Body of pancreas (tissue), 4 donors: ENCODE measurements around the gene DPP8. TPM values are rescaled to one million over a fixed set of nuclear protein-coding genes. Genes with fewer than 3 reads are reported as not detected.
"Not testable (repeated sequence)": the region's sequence is repeated elsewhere in the genome, so short reads cannot be mapped to it uniquely, and the experiment has no call there.

Experiments
- ATAC-seq: fragments of 150-250 bp; one replicate; pipeline ENCODE4 v1.9.1; 2016
- DNase-seq, 4 donors: peaks; one replicate each; pipeline ENCODE4 v3.0.0-alpha.2; 2019
- H3K27ac ChIP-seq, 4 donors: fragments of 200-600 bp; sonication (generic); 1 replicate in 3 of 4; 2 replicates in 1 of 4; pipeline versions ENCODE4 v1.5.1 to v1.6.1; 2016 to 2019; ENCODE audit warnings: mild to moderate bottlenecking in 1 of 4, mixed read lengths in 1 of 4, moderate library complexity in 1 of 4
- H3K27me3 ChIP-seq, 2 donors: fragments of 200-600 bp; sonication (generic); one replicate each; pipeline ENCODE4 v1.6.0; 2016; ENCODE audit warnings: mild to moderate bottlenecking in 1 of 2
- H3K36me3 ChIP-seq, 2 donors: fragments of 200-600 bp; sonication (generic); replicated peaks in 1 of 2; 2 replicates each; pipeline ENCODE4 v1.5.1; 2016; ENCODE audit warnings: low read depth in 2 of 2; ENCODE audit not compliant: insufficient read depth in 1 of 2
- H3K4me1 ChIP-seq: fragments of 200-600 bp; sonication (generic); one replicate; pipeline ENCODE4 v1.6.0; 2016
- H3K4me3 ChIP-seq, 2 donors: fragments of 200-600 bp; sonication (generic); 1 replicate in 1 of 2; 2 replicates in 1 of 2; pipeline ENCODE4 v1.5.1; 2016 to 2019
- H3K9me3 ChIP-seq, 3 donors: fragments of 200-600 bp; sonication (generic); 1 replicate in 2 of 3; 2 replicates in 1 of 3; pipeline ENCODE4 v1.5.1; 2016
- CTCF ChIP-seq, 7 experiments: fragments of 450-650 bp in 4 of 7; fragments of 200-600 bp in 3 of 7; sonication (generic) in 3 of 7; IDR thresholded peaks; one replicate each; pipeline ENCODE4 v1.5.1; 2016 to 2019; ENCODE audit warnings: antibody characterized with exemption in 7 of 7
- POLR2A ChIP-seq, 3 donors: fragments of 450-650 bp; IDR thresholded peaks; one replicate each; pipeline ENCODE4 v1.6.1; 2016; ENCODE audit warnings: antibody characterized with exemption in 3 of 3, mild to moderate bottlenecking in 2 of 3
- WGBS, 2 donors: methylation state at CpG; one replicate each; pipeline ENCODE4 v1.1.5; 2017; 5-methylcytosine and 5-hydroxymethylcytosine counted together
- intact Hi-C: fragments of 100-400 bp; cut with DNase I; formaldehyde crosslinking; loops from one replicate; pipeline ENCODE4 v1.15.1; 2023
- total RNA-seq, 2 donors: library from RNA; depleted of rRNA; stranded (reverse); fragments of >200 nt; gene quantifications; one replicate each; pipeline ENCODE4 v1.1.0, GENCODE V29; 2016

The DPP8 gene
- total RNA-seq, 2 donors from 2014 or later = 13.0 to 27.4 TPM

- Histone ChIP-seq H3K27ac (no peak overlapping the region), H3K27me3 (no peaks in the 10 kb centered on the region), H3K9me3 (no peaks in the 10 kb centered on the region), H3K4me3 (no peak overlapping the region), H3K4me1 (peaks cover 16% of the 10 kb centered on the region), H3K36me3 (no peaks in the 10 kb centered on the region)
- TF ChIP-seq CTCF (IDR thresholded peaks at IDR 0.05) (no peak), POLR2A (IDR thresholded peaks at IDR 0.05) (no peak)
- no peak for DNase-seq
- no peak for ATAC-seq
- intact Hi-C loops = no loop called here
- 71% methylated on average over 2 of the region's 2 CpGs; no CpG with 5 or more reads in 1 of the 2 donors for WGBS, 2 donors
Measured at GRCh38 chr15:65399997-65400396, 117.5 kb downstream of the DPP8 start.

GRCh38 chr15:65399001-65399706 lies 118.3 kb downstream of the DPP8 start:
- Histone ChIP-seq H3K36me3 (no peaks in the 10 kb centered on the region), H3K4me3 (no peak overlapping the region), H3K9me3 (no peaks in the 10 kb centered on the region), H3K27ac (no peak overlapping the region), H3K4me1 (peaks cover 16% of the 10 kb centered on the region), H3K27me3 (no peaks in the 10 kb centered on the region)
- no peak for ATAC-seq
- whole genome bisulfite sequencing, 2 donors = 88 to 90% methylated on average over 11 of the region's 11 CpGs
- intact Hi-C loops = no loop called here
- no peak for DNase-seq
- TF ChIP-seq CTCF (IDR thresholded peaks at IDR 0.05) (no peak), POLR2A (IDR thresholded peaks at IDR 0.05) (no peak)

- H3K4me3 ChIP-seq, H3K36me3 ChIP-seq, H3K27ac ChIP-seq, ATAC-seq, H3K27me3 ChIP-seq, DNase-seq, H3K9me3 ChIP-seq, intact Hi-C loops: not testable (repeated sequence)
- peaks cover 16% of the 10 kb centered on the region for H3K4me1 ChIP-seq
- 91 to 96% methylated on average over 16 of the region's 16 CpGs for WGBS, 2 donors
Measured at GRCh38 chr15:65398486-65398885, 119.0 kb downstream of the DPP8 start.

- no peaks in the 10 kb centered on the region for H3K36me3 ChIP-seq
- 44 to 74% methylated on average over 10 of the region's 10 CpGs for WGBS, 2 donors
- TF ChIP-seq POLR2A (IDR thresholded peaks at IDR 0.05) = no peak
- no peak for TF ChIP-seq CTCF (IDR thresholded peaks at IDR 0.05)
- DNase-seq = no peak
- H3K4me1 ChIP-seq = peaks cover 15% of the 10 kb centered on the region
- intact Hi-C loops = no loop called here
- no peak overlapping the region for H3K4me3 ChIP-seq
- H3K27ac ChIP-seq = no peak overlapping the region
- H3K27me3 ChIP-seq = no peaks in the 10 kb centered on the region
- ATAC-seq = no peak
- H3K9me3 ChIP-seq = no peaks in the 10 kb centered on the region
Measured at GRCh38 chr15:65396965-65397317, 120.5 kb downstream of the DPP8 start.

GRCh38 chr15:65396283-65396964 lies 121.1 kb downstream of the DPP8 start:
- Histone ChIP-seq H3K4me1 (peaks cover 10% of the 10 kb centered on the region), H3K27me3 (no peaks in the 10 kb centered on the region), H3K36me3 (no peaks in the 10 kb centered on the region), H3K9me3 (no peaks in the 10 kb centered on the region), H3K4me3 (no peak overlapping the region), H3K27ac (no peak overlapping the region)
- intact Hi-C loops = no loop called here
- DNase-seq = no peak
- no peak for ATAC-seq
- TF ChIP-seq POLR2A (IDR thresholded peaks at IDR 0.05) (no peak), CTCF (IDR thresholded peaks at IDR 0.05) (no peak)
- 56 to 72% methylated on average over 26 to 34 of the region's 34 CpGs for WGBS, 2 donors
